ENCODE measurements around the gene UBL4A. TPM values are rescaled to one million over a fixed set of nuclear protein-coding genes. Genes with fewer than 3 reads are reported as not detected.

UBL4A gene
- total and polyA plus RNA-seq, 8 donors = 8.0 to 50.1 (median 27.3) TPM

DNA sequence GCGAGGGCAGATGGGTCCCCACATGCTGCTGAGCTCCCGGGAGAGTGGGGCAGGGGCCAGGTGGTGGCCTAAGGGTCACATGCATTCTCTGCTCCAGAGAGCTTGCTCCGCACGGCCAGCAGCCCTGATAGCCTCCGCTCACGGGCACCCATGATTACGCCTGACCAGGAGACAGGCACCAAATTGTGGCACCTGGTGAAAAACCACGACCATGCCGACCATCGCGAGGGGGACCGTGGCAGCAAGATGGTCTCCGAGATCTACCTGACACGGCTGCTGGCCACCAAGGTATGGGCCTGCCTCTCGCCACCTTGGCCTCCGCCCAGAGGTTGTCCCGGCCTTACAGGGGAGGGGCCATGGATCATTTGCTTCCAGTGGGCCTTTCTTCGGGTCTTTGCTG lies 16.5 kb downstream of the UBL4A start:
- H3K9me3 ChIP-seq = no peaks in the 10 kb centered on the region
- H3K4me1 ChIP-seq = no peaks in the 10 kb centered on the region
- TF ChIP-seq EP300 (IDR thresholded peaks at IDR 0.05) (no peak), POLR2AphosphoS5 (IDR thresholded peaks at IDR 0.05) (no peak), CTCF (IDR thresholded peaks at IDR 0.05) (no peak), POLR2A (IDR thresholded peaks at IDR 0.05) (no peak)
- H3K4me3 ChIP-seq = no peak overlapping the region
- intact Hi-C loops (cut with DNase I; ENCODE audit: low total_unique reads) = no loop called here
- no peak for DNase-seq
- 67 to 100% (median 92%) methylated on average over 2 to 18 of the region's 18 CpGs for WGBS, 5 donors
- peaks cover 3 to 82% (median 74%) of the 10 kb centered on the region in 4 donors for H3K36me3 ChIP-seq
- no peaks in the 10 kb centered on the region for H3K27me3 ChIP-seq
- H3K27ac ChIP-seq = no peak overlapping the region

GRCh38 chrX:154469114-154469513 lies 17.3 kb downstream of the UBL4A start:
- H3K4me3 ChIP-seq = no peak overlapping the region
- WGBS, 5 donors = 88 to 92% (median 88%) methylated on average over 7 to 9 of the region's 9 CpGs
- no peaks in the 10 kb centered on the region for H3K27me3 ChIP-seq
- peaks cover 3 to 89% (median 81%) of the 10 kb centered on the region in 4 donors for H3K36me3 ChIP-seq
- TF ChIP-seq POLR2AphosphoS5 (IDR thresholded peaks at IDR 0.05) (no peak), EP300 (IDR thresholded peaks at IDR 0.05) (no peak), POLR2A (IDR thresholded peaks at IDR 0.05) (no peak), CTCF (IDR thresholded peaks at IDR 0.05) (no peak)
- no peak overlapping the region for H3K27ac ChIP-seq
- H3K9me3 ChIP-seq = no peaks in the 10 kb centered on the region
- no peaks in the 10 kb centered on the region for H3K4me1 ChIP-seq
- no peak for DNase-seq
- intact Hi-C loops (cut with DNase I; ENCODE audit: low total_unique reads) = no loop called here

- H3K4me3 ChIP-seq = no peak overlapping the region
- no peak for DNase-seq
- TF ChIP-seq EP300 (IDR thresholded peaks at IDR 0.05) (no peak), CTCF (IDR thresholded peaks at IDR 0.05) (no peak), POLR2AphosphoS5 (IDR thresholded peaks at IDR 0.05) (no peak), POLR2A (IDR thresholded peaks at IDR 0.05) (no peak)
- H3K27ac ChIP-seq = no peak overlapping the region
- WGBS, 5 donors = 94 to 100% (median 96%) methylated on average over 11 to 23 of the region's 23 CpGs
- H3K4me1 ChIP-seq = no peaks in the 10 kb centered on the region
- H3K27me3 ChIP-seq = no peaks in the 10 kb centered on the region
- H3K9me3 ChIP-seq = no peaks in the 10 kb centered on the region
- intact Hi-C loops (cut with DNase I; ENCODE audit: low total_unique reads) = no loop called here
- H3K36me3 ChIP-seq = peaks cover 3 to 96% (median 88%) of the 10 kb centered on the region in 4 donors
These were observed 18.2 kb downstream of the UBL4A start for GRCh38 chrX:154468217-154468616.

GRCh38 chrX:154467556-154467955 lies 18.9 kb downstream of the UBL4A start:
- Histone ChIP-seq H3K27ac (no peak overlapping the region), H3K4me3 (no peak overlapping the region), H3K4me1 (no peaks in the 10 kb centered on the region), H3K36me3 (peaks cover 3 to 100% (median 90%) of the 10 kb centered on the region in 4 donors), H3K9me3 (no peaks in the 10 kb centered on the region), H3K27me3 (no peaks in the 10 kb centered on the region)
- intact Hi-C loops (cut with DNase I; ENCODE audit: low total_unique reads) = no loop called here
- 91 to 97% (median 96%) methylated on average over 5 to 21 of the region's 21 CpGs for WGBS, 5 donors
- DNase-seq = no peak
- TF ChIP-seq EP300 (IDR thresholded peaks at IDR 0.05) (no peak), POLR2A (IDR thresholded peaks at IDR 0.05) (no peak), POLR2AphosphoS5 (IDR thresholded peaks at IDR 0.05) (no peak), CTCF (IDR thresholded peaks at IDR 0.05) (no peak)
